ENCODE measurements around the gene NCOA7. TPM values are rescaled to one million over a fixed set of nuclear protein-coding genes. Genes with fewer than 3 reads are reported as not detected.

NCOA7 gene
- total RNA-seq, 4 donors from 2014 or later, result 18.1 to 31.4 (median 26.7) TPM

- H3K36me3 ChIP-seq, result peaks cover 0 to 71% of the 10 kb centered on the region in 2 donors
- WGBS, 2 donors (ENCODE audit: low coverage in 1 of 2), result 71 to 82% methylated on average over 6 to 8 of the region's 8 CpGs
- ATAC-seq, result no peak
Measured at GRCh38 chr6:125888989-125889656, 98.4 kb downstream of the NCOA7 start.

GRCh38 chr6:125899726-125900182 lies 109.0 kb downstream of the NCOA7 start:
- peaks cover 0 to 52% of the 10 kb centered on the region in 2 donors for H3K36me3 ChIP-seq
- TF ChIP-seq CTCF (IDR thresholded peaks at IDR 0.05), result no peak
- TF ChIP-seq EP300 (IDR thresholded peaks at IDR 0.05), result no peak
- TF ChIP-seq POLR2AphosphoS5 (IDR thresholded peaks at IDR 0.05), result no peak
- no peak for TF ChIP-seq POLR2A (IDR thresholded peaks at IDR 0.05)
- H3K4me1 ChIP-seq, result no peaks in the 10 kb centered on the region
- ATAC-seq, result no peak
- 85 to 86% methylated on average over 2 of the region's 2 CpGs for WGBS, 2 donors (ENCODE audit: low coverage in 1 of 2)
- H3K27me3 ChIP-seq, result no peaks in the 10 kb centered on the region
- no peaks in the 10 kb centered on the region for H3K9me3 ChIP-seq
- no peak overlapping the region for H3K4me3 ChIP-seq
- no peak overlapping the region for H3K27ac ChIP-seq

More at GRCh38 chr6:125888989-125889656, 98.4 kb downstream of the NCOA7 start:
- Histone ChIP-seq H3K9me3 (no peaks in the 10 kb centered on the region), H3K4me3 (no peak overlapping the region), H3K27ac (no peak overlapping the region), H3K27me3 (no peaks in the 10 kb centered on the region), H3K4me1 (no peaks in the 10 kb centered on the region)
- TF ChIP-seq CTCF (IDR thresholded peaks at IDR 0.05), result peak in 1 of 4 experiments; percentile 26
- TF ChIP-seq POLR2AphosphoS5 (IDR thresholded peaks at IDR 0.05), result no peak
- no peak for TF ChIP-seq EP300 (IDR thresholded peaks at IDR 0.05)
- no peak for TF ChIP-seq POLR2A (IDR thresholded peaks at IDR 0.05)

- no peak for TF ChIP-seq CTCF (IDR thresholded peaks at IDR 0.05)
- no peak for TF ChIP-seq POLR2AphosphoS5 (IDR thresholded peaks at IDR 0.05)
- no peak overlapping the region for H3K4me3 ChIP-seq
- H3K4me1 ChIP-seq, result no peaks in the 10 kb centered on the region
- H3K9me3 ChIP-seq, result no peaks in the 10 kb centered on the region
- no peaks in the 10 kb centered on the region for H3K27me3 ChIP-seq
- H3K27ac ChIP-seq, result no peak overlapping the region
- H3K36me3 ChIP-seq, result peaks cover 0 to 71% of the 10 kb centered on the region in 2 donors
- no peak for ATAC-seq
- WGBS, 2 donors (ENCODE audit: low coverage in 1 of 2), result 82 to 95% methylated on average over 2 to 3 of the region's 3 CpGs
Measured at GRCh38 chr6:125904871-125905270, 114.1 kb downstream of the NCOA7 start.

GRCh38 chr6:125906158-125906998 lies 115.6 kb downstream of the NCOA7 start:
- no peak overlapping the region for H3K27ac ChIP-seq
- H3K36me3 ChIP-seq, result peaks cover 0 to 60% of the 10 kb centered on the region in 2 donors
- no peak for ATAC-seq
- WGBS, 2 donors (ENCODE audit: low coverage in 1 of 2), result 62 to 76% methylated on average over 4 to 5 of the region's 5 CpGs
- H3K4me3 ChIP-seq, result no peak overlapping the region
- no peak for TF ChIP-seq EP300 (IDR thresholded peaks at IDR 0.05)
- peak in 2 of 4 experiments; percentile 29 to 47 for TF ChIP-seq CTCF (IDR thresholded peaks at IDR 0.05)
- no peaks in the 10 kb centered on the region for H3K4me1 ChIP-seq
- H3K9me3 ChIP-seq, result no peaks in the 10 kb centered on the region
- H3K27me3 ChIP-seq, result no peaks in the 10 kb centered on the region
